ENCODE results near the gene UBR4. TPM values are rescaled to one million over a fixed set of nuclear protein-coding genes. Genes with fewer than 3 reads are reported as not detected.

UBR4 gene
- total and polyA plus RNA-seq, 2 experiments from 2014 or later = 49.4 to 63.7 TPM

GRCh38 chr1:19036813-19037605, 173.1 kb downstream of the UBR4 start:
- Histone ChIP-seq H3K4me3 (no peak overlapping the region), H2AFZ (no peak overlapping the region), H3K27me3 (replicated peaks; ENCODE audit: insufficient read depth) (no peaks in the 10 kb centered on the region; the same call in 1 of the 2 replicates), H3F3A (ENCODE audit: insufficient read depth) (no peaks in the 10 kb centered on the region), H3K4me1 (ENCODE audit: insufficient read depth) (peaks cover 10% of the 10 kb centered on the region), H3K36me3 (ENCODE audit: low read depth) (no peaks in the 10 kb centered on the region), H4K20me1 (ENCODE audit: insufficient read depth) (no peaks in the 10 kb centered on the region), H3K9me3 (ENCODE audit: low read depth) (no peaks in the 10 kb centered on the region), H3K4me2 (ENCODE audit: unreplicated experiment) (no peak overlapping the region), H3K27ac (no peak overlapping the region), H3K79me2 (ENCODE audit: insufficient read depth) (no peaks in the 10 kb centered on the region), H3K9ac (no peak overlapping the region), H3K9me2 (ENCODE audit: insufficient read depth) (no peaks in the 10 kb centered on the region)
- no peak for TF ChIP-seq EZH2 (IDR thresholded peaks at IDR 0.05; ENCODE audit: insufficient read depth, poor library complexity, severe bottlenecking)
- TF ChIP-seq EZH2phosphoT487 (IDR thresholded peaks at IDR 0.05; ENCODE audit: insufficient read depth, low read depth) = no peak
- WGBS, 2 experiments (ENCODE audit: low coverage in 1 of 2, low lambda C conversion rate in 2 of 2, missing lambda C conversion rate in 2 of 2) = 82 to 83% methylated on average over 15 of the region's 15 CpGs
- in situ Hi-C loops (cut with MboI) = no loop called here
- no peak for DNase-seq

- Histone ChIP-seq H3K4me3 (no peak overlapping the region), H4K20me1 (ENCODE audit: insufficient read depth) (no peaks in the 10 kb centered on the region), H3K9me2 (ENCODE audit: insufficient read depth) (no peaks in the 10 kb centered on the region), H3K9me3 (ENCODE audit: low read depth) (no peaks in the 10 kb centered on the region), H3K9ac (no peak overlapping the region), H3K4me1 (ENCODE audit: insufficient read depth) (peaks cover 10% of the 10 kb centered on the region), H3K27ac (no peak overlapping the region), H2AFZ (no peak overlapping the region), H3K79me2 (ENCODE audit: insufficient read depth) (no peaks in the 10 kb centered on the region), H3K27me3 (replicated peaks; ENCODE audit: insufficient read depth) (no peaks in the 10 kb centered on the region; the same call in 1 of the 2 replicates), H3K4me2 (ENCODE audit: unreplicated experiment) (no peak overlapping the region), H3F3A (ENCODE audit: insufficient read depth) (no peaks in the 10 kb centered on the region), H3K36me3 (ENCODE audit: low read depth) (no peaks in the 10 kb centered on the region)
- in situ Hi-C loops (cut with MboI) = no loop called here
- no peak for TF ChIP-seq EZH2 (IDR thresholded peaks at IDR 0.05; ENCODE audit: insufficient read depth, poor library complexity, severe bottlenecking)
- TF ChIP-seq EZH2phosphoT487 (IDR thresholded peaks at IDR 0.05; ENCODE audit: insufficient read depth, low read depth) = no peak
- WGBS, 2 experiments (ENCODE audit: low coverage in 1 of 2, low lambda C conversion rate in 2 of 2, missing lambda C conversion rate in 2 of 2) = 75 to 77% methylated on average over 17 of the region's 17 CpGs
- DNase-seq = no peak
Measured at GRCh38 chr1:19036041-19036812, 173.8 kb downstream of the UBR4 start.

GRCh38 chr1:19035377-19036040, 174.6 kb downstream of the UBR4 start:
- no peaks in the 10 kb centered on the region for H3K36me3 ChIP-seq (ENCODE audit: low read depth)
- H3K9me2 ChIP-seq (ENCODE audit: insufficient read depth) = no peaks in the 10 kb centered on the region
- 71 to 76% methylated on average over 7 of the region's 7 CpGs for WGBS, 2 experiments (ENCODE audit: low coverage in 1 of 2, low lambda C conversion rate in 2 of 2, missing lambda C conversion rate in 2 of 2)
- H3K27me3 ChIP-seq (replicated peaks; ENCODE audit: insufficient read depth) = no peaks in the 10 kb centered on the region; the same call in 1 of the 2 replicates
- H3K4me2 ChIP-seq (ENCODE audit: unreplicated experiment) = no peak overlapping the region
- H2AFZ ChIP-seq = no peak overlapping the region
- no peak for TF ChIP-seq EZH2 (IDR thresholded peaks at IDR 0.05; ENCODE audit: insufficient read depth, poor library complexity, severe bottlenecking)
- TF ChIP-seq EZH2phosphoT487 (IDR thresholded peaks at IDR 0.05; ENCODE audit: insufficient read depth, low read depth) = no peak
- H3K27ac ChIP-seq = no peak overlapping the region
- H3K4me3 ChIP-seq = no peak overlapping the region
- DNase-seq = no peak
- no peak overlapping the region for H3K9ac ChIP-seq
- H3F3A ChIP-seq (ENCODE audit: insufficient read depth) = no peaks in the 10 kb centered on the region
- in situ Hi-C loops (cut with MboI) = no loop called here
- no peaks in the 10 kb centered on the region for H3K9me3 ChIP-seq (ENCODE audit: low read depth)
- peaks cover 10% of the 10 kb centered on the region for H3K4me1 ChIP-seq (ENCODE audit: insufficient read depth)
- no peaks in the 10 kb centered on the region for H4K20me1 ChIP-seq (ENCODE audit: insufficient read depth)
- H3K79me2 ChIP-seq (ENCODE audit: insufficient read depth) = no peaks in the 10 kb centered on the region

GRCh38 chr1:19034721-19035120, 175.3 kb downstream of the UBR4 start:
- Histone ChIP-seq H3K27ac (no peak overlapping the region), H3K36me3 (ENCODE audit: low read depth) (no peaks in the 10 kb centered on the region), H4K20me1 (ENCODE audit: insufficient read depth) (no peaks in the 10 kb centered on the region), H3K9me3 (ENCODE audit: low read depth) (no peaks in the 10 kb centered on the region), H3F3A (ENCODE audit: insufficient read depth) (no peaks in the 10 kb centered on the region), H3K4me2 (ENCODE audit: unreplicated experiment) (no peak overlapping the region), H3K9me2 (ENCODE audit: insufficient read depth) (no peaks in the 10 kb centered on the region), H3K27me3 (replicated peaks; ENCODE audit: insufficient read depth) (no peaks in the 10 kb centered on the region; the same call in 1 of the 2 replicates), H3K4me3 (no peak overlapping the region), H2AFZ (no peak overlapping the region), H3K9ac (no peak overlapping the region), H3K4me1 (ENCODE audit: insufficient read depth) (peaks cover 10% of the 10 kb centered on the region), H3K79me2 (ENCODE audit: insufficient read depth) (no peaks in the 10 kb centered on the region)
- 87 to 88% methylated on average over 10 of the region's 10 CpGs for WGBS, 2 experiments (ENCODE audit: low coverage in 1 of 2, low lambda C conversion rate in 2 of 2, missing lambda C conversion rate in 2 of 2)
- TF ChIP-seq EZH2 (IDR thresholded peaks at IDR 0.05; ENCODE audit: insufficient read depth, poor library complexity, severe bottlenecking) (no peak), EZH2phosphoT487 (IDR thresholded peaks at IDR 0.05; ENCODE audit: insufficient read depth, low read depth) (no peak)
- DNase-seq = no peak
- in situ Hi-C loops (cut with MboI) = no loop called here

Data from GM23248 (cell line).